ENCODE results near the gene AIFM3.
"Not testable (repeated sequence)": the region's sequence is repeated elsewhere in the genome, so short reads cannot be mapped to it uniquely, and the experiment has no call there.

The AIFM3 gene

GRCh38 chr22:21003782-21004181, 36.7 kb downstream of the AIFM3 start:
- no peak for DNase-seq (ENCODE audit: low read depth)

DNA sequence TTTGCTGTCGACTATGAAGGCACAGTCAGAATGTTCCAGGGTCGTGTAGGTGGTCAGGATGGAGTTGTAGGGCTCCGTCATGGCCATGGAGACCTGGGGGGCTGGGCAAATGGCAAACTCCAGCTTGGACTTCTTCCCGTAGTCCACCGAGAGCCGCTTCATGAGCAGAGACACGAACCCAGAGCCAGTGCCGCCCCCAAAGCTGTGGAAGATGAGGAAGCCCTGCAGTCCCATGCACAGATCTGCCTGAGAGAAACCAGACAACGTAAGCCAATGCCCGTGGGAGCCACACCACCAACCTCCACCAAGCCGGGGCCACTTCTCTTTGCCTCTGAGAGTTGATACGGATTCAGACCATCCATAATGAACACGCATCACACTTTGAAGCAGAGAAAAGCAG, 42.2 kb downstream of the AIFM3 start:
- not testable (repeated sequence) for DNase-seq (ENCODE audit: low read depth)

- DNase-seq (ENCODE audit: low read depth): no peak
Observed at GRCh38 chr22:21009638-21010425, 42.8 kb downstream of the AIFM3 start.

- DNase-seq (ENCODE audit: low read depth): no peak
Observed at GRCh38 chr22:21010426-21011113, 43.5 kb downstream of the AIFM3 start.

GRCh38 chr22:21012446-21013407, 45.7 kb downstream of the AIFM3 start:
- DNase-seq (ENCODE audit: low read depth): no peak

- DNase-seq (ENCODE audit: low read depth): no peak
Observed at GRCh38 chr22:21013657-21014201, 46.7 kb downstream of the AIFM3 start.

- DNase-seq (ENCODE audit: low read depth): peak; percentile 81
Observed at GRCh38 chr22:21014202-21014725, 47.2 kb downstream of the AIFM3 start.

GRCh38 chr22:21014726-21015465, 47.8 kb downstream of the AIFM3 start, which contains the start of gene P2RX6:
P2RX6 (plus strand) TSS chr22:21015165; CDS start chr22:21015175, 10 bp downstream.
- DNase-seq (ENCODE audit: low read depth): no peak

DNA sequence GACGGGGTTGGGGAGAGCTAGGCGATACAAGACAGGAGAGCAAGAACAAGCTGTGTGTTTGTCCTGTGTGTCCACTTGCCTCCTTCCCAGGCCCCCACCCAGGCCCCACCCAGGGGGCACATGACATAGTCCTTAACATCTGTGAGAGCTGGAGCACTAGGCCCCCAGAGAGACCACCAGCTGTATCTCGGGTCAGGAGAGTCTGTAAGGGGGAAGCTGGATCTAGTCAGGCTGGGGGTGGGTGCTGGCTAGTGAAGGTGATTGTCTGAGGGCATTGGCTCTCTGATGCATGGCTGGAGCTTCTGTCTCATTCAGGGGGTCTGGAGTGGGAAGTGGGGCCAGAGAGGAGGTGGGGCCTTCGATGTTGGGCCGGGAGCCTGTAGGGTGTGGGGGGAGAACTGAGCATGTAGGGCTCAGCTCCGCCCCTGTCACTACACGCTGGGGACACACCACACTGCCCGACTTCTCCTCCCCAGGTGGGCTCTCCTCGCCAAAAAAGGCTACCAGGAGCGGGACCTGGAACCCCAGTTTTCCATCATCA, 48.5 kb downstream of the AIFM3 start:
- no peak for DNase-seq (ENCODE audit: low read depth)

GRCh38 chr22:21016644-21017420, 49.8 kb downstream of the AIFM3 start:
- DNase-seq (ENCODE audit: low read depth): no peak

DNA sequence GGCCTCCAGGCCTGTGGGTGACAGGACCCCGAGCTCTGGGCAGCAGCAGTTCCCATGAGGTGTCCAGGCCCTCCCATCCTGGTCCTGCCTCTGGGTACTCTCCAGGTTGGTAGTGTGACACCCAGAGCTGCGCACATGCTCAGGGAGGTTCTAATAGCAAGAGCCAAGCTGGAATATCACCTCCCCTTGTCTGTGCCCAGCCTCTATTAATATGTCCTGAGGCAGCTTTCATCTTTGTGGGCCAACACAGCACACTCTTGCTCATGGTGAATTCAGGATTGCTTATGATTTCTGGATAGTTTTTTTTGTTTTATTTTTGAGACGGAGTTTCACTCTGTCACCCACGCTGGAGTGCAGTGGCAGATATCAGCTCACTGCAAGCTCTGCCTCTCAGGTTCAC, 51.3 kb downstream of the AIFM3 start:
- DNase-seq (ENCODE audit: low read depth): no peak

GRCh38 chr22:21020802-21021429, 53.9 kb downstream of the AIFM3 start:
- DNase-seq (ENCODE audit: low read depth): no peak

DNA sequence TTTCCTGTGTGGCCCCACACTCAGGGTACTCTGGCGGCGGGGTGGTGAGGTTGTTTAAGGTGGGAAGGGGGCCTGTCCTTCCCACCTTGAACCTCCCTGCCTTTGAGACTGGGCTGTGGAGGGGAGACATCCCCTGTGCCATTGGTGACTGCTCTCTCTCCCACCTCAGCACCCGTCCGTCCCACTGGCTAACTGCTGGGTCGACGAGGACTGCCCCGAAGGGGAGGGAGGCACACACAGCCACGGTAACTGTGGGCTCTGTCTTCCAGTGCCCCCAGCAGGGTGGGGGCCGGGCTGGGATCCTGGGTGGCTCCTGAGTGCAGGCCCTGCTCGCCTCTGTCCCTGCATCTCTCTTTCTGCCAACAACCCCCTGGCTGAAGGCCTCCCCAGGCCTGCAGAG, 55.5 kb downstream of the AIFM3 start:
- no peak for DNase-seq (ENCODE audit: low read depth)

DNA sequence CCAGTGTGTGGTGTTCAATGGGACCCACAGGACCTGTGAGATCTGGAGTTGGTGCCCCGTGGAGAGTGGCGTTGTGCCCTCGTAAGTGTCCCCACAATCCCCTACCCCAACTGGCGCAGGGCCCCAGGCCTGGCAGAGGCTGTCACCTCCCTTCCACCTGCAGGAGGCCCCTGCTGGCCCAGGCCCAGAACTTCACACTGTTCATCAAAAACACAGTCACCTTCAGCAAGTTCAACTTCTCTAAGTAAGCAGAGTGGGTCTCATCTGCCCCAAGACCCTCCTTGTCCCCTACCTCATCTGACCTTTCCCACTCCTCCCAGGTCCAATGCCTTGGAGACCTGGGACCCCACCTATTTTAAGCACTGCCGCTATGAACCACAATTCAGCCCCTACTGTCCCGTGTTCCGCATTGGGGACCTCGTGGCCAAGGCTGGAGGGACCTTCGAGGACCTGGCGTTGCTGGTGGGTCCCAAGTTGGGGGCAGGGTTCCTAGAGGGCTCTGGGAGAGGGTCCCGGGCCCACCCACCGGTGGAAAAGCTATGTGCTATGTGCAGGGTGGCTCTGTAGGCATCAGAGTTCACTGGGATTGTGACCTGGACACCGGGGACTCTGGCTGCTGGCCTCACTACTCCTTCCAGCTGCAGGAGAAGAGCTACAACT, 56.0 kb downstream of the AIFM3 start:
- DNase-seq (ENCODE audit: low read depth): no peak

DNA sequence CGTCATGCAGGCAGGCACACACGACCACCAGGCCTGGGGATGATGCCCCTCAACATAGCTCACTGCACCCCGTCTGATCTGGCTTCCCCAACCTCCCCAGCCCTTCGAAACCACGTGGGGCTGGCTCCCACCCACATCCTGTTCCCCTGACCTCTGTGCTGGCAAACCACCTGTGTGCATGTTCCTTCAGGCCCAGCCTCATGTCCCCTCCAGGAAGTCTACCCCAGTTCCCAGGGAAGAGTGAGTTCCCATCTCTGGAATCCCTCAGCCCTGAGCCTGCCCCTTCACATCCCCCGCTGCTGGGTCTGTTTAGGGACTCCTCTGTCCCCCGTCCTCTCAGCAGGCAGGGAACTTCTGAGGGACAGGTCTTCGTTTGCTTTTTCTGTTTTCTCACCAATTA, 58.2 kb downstream of the AIFM3 start:
- no peak for DNase-seq (ENCODE audit: low read depth)

GRCh38 chr22:21025763-21026755, 59.0 kb downstream of the AIFM3 start:
- DNase-seq (ENCODE audit: low read depth): no peak

All from activated T-cell treated with anti-CD3 and anti-CD28 coated beads for 24 hours (primary cell).